Measurements from ENCODE around the gene EP400.

EP400 gene

DNA sequence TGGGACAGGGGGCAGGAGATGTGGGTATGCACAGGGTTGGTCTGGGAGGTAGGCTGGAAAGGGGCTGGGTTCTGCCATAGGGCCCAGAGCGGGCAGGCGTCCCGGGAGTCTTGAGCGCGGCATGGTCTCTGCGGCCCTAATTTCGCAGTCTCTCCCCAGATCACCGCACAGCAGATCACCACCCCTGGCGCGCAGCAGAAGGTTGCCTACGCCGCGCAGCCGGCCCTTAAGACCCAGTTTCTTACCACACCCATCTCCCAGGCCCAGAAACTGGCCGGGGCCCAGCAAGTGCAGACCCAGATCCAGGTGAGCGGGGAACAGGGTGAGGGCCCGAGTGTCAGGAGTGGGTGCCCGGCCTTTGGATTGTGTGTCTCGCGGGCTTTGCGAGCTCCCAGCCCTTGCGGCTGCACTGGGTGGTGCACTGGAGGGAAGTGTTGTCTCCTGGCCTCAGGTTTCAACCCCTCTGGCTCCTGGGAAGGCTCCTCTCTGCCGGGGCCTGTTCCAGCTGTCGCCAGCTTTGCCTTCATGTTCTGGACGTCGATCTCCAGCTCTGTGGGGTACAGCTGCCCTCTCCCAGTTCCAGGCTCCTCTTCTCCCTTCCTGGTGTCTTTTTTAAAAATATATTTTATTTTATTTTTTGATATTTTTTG lies 119.7 kb downstream of the EP400 start:
- Histone ChIP-seq H3K9me2 (ENCODE audit: low read depth, low read length) (no peaks in the 10 kb centered on the region), H4K20me1 (ENCODE audit: insufficient read depth, low read length) (no peaks in the 10 kb centered on the region), H3K79me2 (ENCODE audit: insufficient read depth, low read length) (no peaks in the 10 kb centered on the region), H3K4me3 (ENCODE audit: low read depth, low read length, poor library complexity, severe bottlenecking) (no peak overlapping the region), H3F3A (ENCODE audit: insufficient read depth, low read length) (0 out of 2 replicates have a peak, but pooled peaks cover 5% of the 10 kb centered on the region), H3K27me3 (ENCODE audit: insufficient read depth, low read length) (no peaks in the 10 kb centered on the region), H3K4me2 (ENCODE audit: low read length) (no peak overlapping the region), H2AFZ (ENCODE audit: low read length) (no peak overlapping the region), H3K9ac (ENCODE audit: low read length) (no peak overlapping the region), H3K4me1 (ENCODE audit: insufficient read depth, low read length, severe bottlenecking) (peaks cover 68% of the 10 kb centered on the region), H3K27ac (ENCODE audit: low read depth, low read length, poor library complexity, severe bottlenecking) (peak overlapping the region; percentile 99), H3K9me3 (ENCODE audit: low read length) (no peaks in the 10 kb centered on the region), H3K36me3 (ENCODE audit: insufficient read depth, low read length) (peaks cover 32% of the 10 kb centered on the region; the same call in 1 of the 2 replicates)
- no peak for TF ChIP-seq EZH2 (IDR thresholded peaks at IDR 0.05; ENCODE audit: borderline replicate concordance, low read length)
- TF ChIP-seq, protein P1, sequence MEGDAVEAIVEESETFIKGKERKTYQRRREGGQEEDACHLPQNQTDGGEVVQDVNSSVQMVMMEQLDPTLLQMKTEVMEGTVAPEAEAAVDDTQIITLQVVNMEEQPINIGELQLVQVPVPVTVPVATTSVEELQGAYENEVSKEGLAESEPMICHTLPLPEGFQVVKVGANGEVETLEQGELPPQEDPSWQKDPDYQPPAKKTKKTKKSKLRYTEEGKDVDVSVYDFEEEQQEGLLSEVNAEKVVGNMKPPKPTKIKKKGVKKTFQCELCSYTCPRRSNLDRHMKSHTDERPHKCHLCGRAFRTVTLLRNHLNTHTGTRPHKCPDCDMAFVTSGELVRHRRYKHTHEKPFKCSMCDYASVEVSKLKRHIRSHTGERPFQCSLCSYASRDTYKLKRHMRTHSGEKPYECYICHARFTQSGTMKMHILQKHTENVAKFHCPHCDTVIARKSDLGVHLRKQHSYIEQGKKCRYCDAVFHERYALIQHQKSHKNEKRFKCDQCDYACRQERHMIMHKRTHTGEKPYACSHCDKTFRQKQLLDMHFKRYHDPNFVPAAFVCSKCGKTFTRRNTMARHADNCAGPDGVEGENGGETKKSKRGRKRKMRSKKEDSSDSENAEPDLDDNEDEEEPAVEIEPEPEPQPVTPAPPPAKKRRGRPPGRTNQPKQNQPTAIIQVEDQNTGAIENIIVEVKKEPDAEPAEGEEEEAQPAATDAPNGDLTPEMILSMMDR (IDR thresholded peaks at IDR 0.05; ENCODE audit: low read length), result no peak

DNA sequence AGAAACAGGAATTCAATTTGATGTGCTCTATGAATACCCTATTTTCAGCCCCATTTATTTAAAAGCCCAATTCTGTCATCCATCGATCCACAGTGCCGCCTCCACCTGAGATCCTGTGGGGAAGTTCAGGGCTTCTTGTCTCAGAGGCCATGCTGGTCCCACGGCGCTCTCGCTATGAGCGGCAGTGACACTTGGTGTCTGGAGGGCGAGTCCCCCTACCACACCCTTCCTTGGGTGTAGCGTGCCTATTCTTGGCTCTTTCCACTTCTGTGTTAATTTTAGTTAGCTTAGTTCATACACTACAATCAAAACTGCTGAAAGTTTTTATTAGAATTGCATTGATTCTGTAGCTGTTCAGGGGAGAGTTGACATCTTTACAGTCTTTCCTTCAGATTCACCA lies 120.6 kb downstream of the EP400 start:
- peak overlapping the region; percentile 70 for H3K4me2 ChIP-seq (ENCODE audit: low read length)
- H3K9me3 ChIP-seq (ENCODE audit: low read length), result no peaks in the 10 kb centered on the region
- H3K4me3 ChIP-seq (ENCODE audit: low read depth, low read length, poor library complexity, severe bottlenecking), result no peak overlapping the region
- 0 out of 2 replicates have a peak, but pooled peaks cover 4% of the 10 kb centered on the region for H3F3A ChIP-seq (ENCODE audit: insufficient read depth, low read length)
- TF ChIP-seq, protein P1 (IDR thresholded peaks at IDR 0.05; ENCODE audit: low read length), result no peak
- TF ChIP-seq EZH2 (IDR thresholded peaks at IDR 0.05; ENCODE audit: borderline replicate concordance, low read length), result no peak
- H2AFZ ChIP-seq (ENCODE audit: low read length), result no peak overlapping the region
- H3K27me3 ChIP-seq (ENCODE audit: insufficient read depth, low read length), result no peaks in the 10 kb centered on the region
- H3K79me2 ChIP-seq (ENCODE audit: insufficient read depth, low read length), result no peaks in the 10 kb centered on the region
- peaks cover 41% of the 10 kb centered on the region; the same call in 1 of the 2 replicates for H3K36me3 ChIP-seq (ENCODE audit: insufficient read depth, low read length)
- H4K20me1 ChIP-seq (ENCODE audit: insufficient read depth, low read length), result no peaks in the 10 kb centered on the region
- no peaks in the 10 kb centered on the region for H3K9me2 ChIP-seq (ENCODE audit: low read depth, low read length)
- H3K9ac ChIP-seq (ENCODE audit: low read length), result peak overlapping the region; percentile 33; the same call in 1 of the 2 replicates
- H3K27ac ChIP-seq (ENCODE audit: low read depth, low read length, poor library complexity, severe bottlenecking), result peak overlapping the region; percentile 99
- H3K4me1 ChIP-seq (ENCODE audit: insufficient read depth, low read length, severe bottlenecking), result peaks cover 59% of the 10 kb centered on the region

- Histone ChIP-seq H3K9me2 (ENCODE audit: low read depth, low read length) (no peaks in the 10 kb centered on the region), H3K4me3 (ENCODE audit: low read depth, low read length, poor library complexity, severe bottlenecking) (peak overlapping the region; percentile 54)
Observed at GRCh38 chr12:132071040-132071810, 121.5 kb downstream of the EP400 start.

More at GRCh38 chr12:132071040-132071810, 121.5 kb downstream of the EP400 start:
- Histone ChIP-seq H3K27me3 (ENCODE audit: insufficient read depth, low read length) (no peaks in the 10 kb centered on the region), H3F3A (ENCODE audit: insufficient read depth, low read length) (no peaks in the 10 kb centered on the region), H3K79me2 (ENCODE audit: insufficient read depth, low read length) (no peaks in the 10 kb centered on the region), H3K36me3 (ENCODE audit: insufficient read depth, low read length) (peaks cover 49% of the 10 kb centered on the region; the same call in 1 of the 2 replicates), H3K27ac (ENCODE audit: low read depth, low read length, poor library complexity, severe bottlenecking) (peak overlapping the region; percentile 99), H3K9ac (ENCODE audit: low read length) (peak overlapping the region; percentile 61), H3K9me3 (ENCODE audit: low read length) (no peaks in the 10 kb centered on the region), H3K4me1 (ENCODE audit: insufficient read depth, low read length, severe bottlenecking) (peaks cover 50% of the 10 kb centered on the region), H2AFZ (ENCODE audit: low read length) (no peak overlapping the region), H3K4me2 (ENCODE audit: low read length) (peak overlapping the region; percentile 70), H4K20me1 (ENCODE audit: insufficient read depth, low read length) (no peaks in the 10 kb centered on the region)
- no peak for TF ChIP-seq EZH2 (IDR thresholded peaks at IDR 0.05; ENCODE audit: borderline replicate concordance, low read length)
- TF ChIP-seq, protein P1 (IDR thresholded peaks at IDR 0.05; ENCODE audit: low read length), result no peak
